ENCODE measurements around the gene PCDHGB3. TPM values are rescaled to one million over a fixed set of nuclear protein-coding genes. Genes with fewer than 3 reads are reported as not detected.

The PCDHGB3 gene
- polyA plus RNA-seq, 3 donors, result not detected

GRCh38 chr5:141388661-141389060 lies 18.6 kb downstream of the PCDHGB3 start:
- H3K36me3 Mint-ChIP-seq, result peaks cover 7 to 13% of the 10 kb centered on the region in 2 donors
- H3K4me1 Mint-ChIP-seq, result peaks cover 5% of the 10 kb centered on the region
- intact Hi-C loops (cut with micrococcal nuclease), result no loop called here
- Histone ChIP-seq H3K79me2 (ENCODE audit: insufficient read depth, low read length) (no peaks in the 10 kb centered on the region), H4K20me1 (ENCODE audit: insufficient read depth, low read length) (no peaks in the 10 kb centered on the region), H3K36me3 (replicated peaks in 1 of 2; ENCODE audit: control insufficient read depth in 1 of 2, insufficient read depth in 2 of 2, low read length in 2 of 2) (no peaks in the 10 kb centered on the region), H2AFZ (ENCODE audit: insufficient read depth, low read depth, low read length, poor library complexity, severe bottlenecking) (no peak overlapping the region), H3K27ac (ENCODE audit: low read depth in 1 of 2, low read length in 2 of 2) (no peak overlapping the region), H3K4me1 (ENCODE audit: control insufficient read depth in 1 of 2, insufficient read depth in 2 of 2, low read length in 2 of 2) (no peaks in the 10 kb centered on the region), H3K27me3 (ENCODE audit: control insufficient read depth in 2 of 2, insufficient read depth in 2 of 2, low read length in 2 of 2) (peaks cover 39 to 96% of the 10 kb centered on the region in 2 donors), H3K4me2 (replicated peaks; ENCODE audit: extremely low read depth, low read length, poor library complexity, severe bottlenecking) (no peak overlapping the region), H3K4me3 (replicated peaks in 1 of 3; ENCODE audit: low read depth in 2 of 3, low read length in 3 of 3) (no peak overlapping the region), H3K9me3 (replicated peaks in 1 of 2; ENCODE audit: control insufficient read depth in 1 of 2, insufficient read depth in 1 of 2, low read length in 2 of 2) (peaks cover 50 to 95% of the 10 kb centered on the region in 2 donors), H3K9ac (ENCODE audit: insufficient read depth, low read length, poor library complexity, severe bottlenecking) (no peak overlapping the region)
- peaks cover 40 to 81% (median 64%) of the 10 kb centered on the region in 7 donors for H3K9me3 Mint-ChIP-seq
- H3K4me3 Mint-ChIP-seq, result peak overlapping the region in 1 of 2 donors; percentile 63
- WGBS (ENCODE audit: insufficient coverage), result no CpG with 5 or more reads among the region's 10 CpGs
- no peak for TF ChIP-seq CTCF (IDR thresholded peaks at IDR 0.05)
- H3K27me3 Mint-ChIP-seq (ENCODE audit: low read depth in 3 of 3), result peaks cover 45 to 79% (median 77%) of the 10 kb centered on the region in 3 donors
- no peak overlapping the region for H3K27ac Mint-ChIP-seq
- DNase-seq, result no peak

GRCh38 chr5:141389153-141390042 lies 19.4 kb downstream of the PCDHGB3 start:
- Mint-ChIP-seq H3K4me3 (peak overlapping the region; percentile 1 to 75), H3K9me3 (peaks cover 43 to 81% (median 64%) of the 10 kb centered on the region in 7 donors), H3K4me1 (peaks cover 5% of the 10 kb centered on the region), H3K27ac (no peak overlapping the region), H3K27me3 (ENCODE audit: low read depth in 3 of 3) (peaks cover 51 to 82% (median 77%) of the 10 kb centered on the region in 3 donors), H3K36me3 (peaks cover 7 to 12% of the 10 kb centered on the region in 2 donors)
- H3K36me3 ChIP-seq (replicated peaks in 1 of 2; ENCODE audit: control insufficient read depth in 1 of 2, insufficient read depth in 2 of 2, low read length in 2 of 2), result no peaks in the 10 kb centered on the region
- H3K4me1 ChIP-seq (ENCODE audit: control insufficient read depth in 1 of 2, insufficient read depth in 2 of 2, low read length in 2 of 2), result no peaks in the 10 kb centered on the region
- no peak overlapping the region for H2AFZ ChIP-seq (ENCODE audit: insufficient read depth, low read depth, low read length, poor library complexity, severe bottlenecking)
- WGBS (ENCODE audit: insufficient coverage), result 37% methylated on average over 77 of the region's 77 CpGs
- H4K20me1 ChIP-seq (ENCODE audit: insufficient read depth, low read length), result no peaks in the 10 kb centered on the region
- H3K27me3 ChIP-seq (ENCODE audit: control insufficient read depth in 2 of 2, insufficient read depth in 2 of 2, low read length in 2 of 2), result peaks cover 40 to 96% of the 10 kb centered on the region in 2 donors
- H3K4me2 ChIP-seq (replicated peaks; ENCODE audit: extremely low read depth, low read length, poor library complexity, severe bottlenecking), result no peak overlapping the region
- no peak for TF ChIP-seq CTCF (IDR thresholded peaks at IDR 0.05)
- H3K79me2 ChIP-seq (ENCODE audit: insufficient read depth, low read length), result no peaks in the 10 kb centered on the region
- H3K4me3 ChIP-seq (replicated peaks in 1 of 3; ENCODE audit: low read depth in 2 of 3, low read length in 3 of 3), result no peak overlapping the region
- intact Hi-C loops (cut with micrococcal nuclease), result no loop called here
- no peak for DNase-seq
- H3K9ac ChIP-seq (ENCODE audit: insufficient read depth, low read length, poor library complexity, severe bottlenecking), result no peak overlapping the region
- H3K9me3 ChIP-seq (replicated peaks in 1 of 2; ENCODE audit: control insufficient read depth in 1 of 2, insufficient read depth in 1 of 2, low read length in 2 of 2), result peaks cover 52 to 96% of the 10 kb centered on the region in 2 donors
- no peak overlapping the region for H3K27ac ChIP-seq (ENCODE audit: low read depth in 1 of 2, low read length in 2 of 2)

All from CD14-positive monocyte (primary cell).